Activated CD8-positive, alpha-beta T cell treated with anti-CD3 and anti-CD28 coated beads for 36 hours (primary cell): ENCODE results near the gene CEACAM18. TPM values are rescaled to one million over a fixed set of nuclear protein-coding genes. Genes with fewer than 3 reads are reported as not detected.

Experiments used
- ATAC-seq: fragments of 200-7000 bp; cut with Tn5 transposase; one replicate; pipeline ENCODE4 v1.10.0; 2021; ENCODE audit warnings: mild to moderate bottlenecking, moderate library complexity
- CTCF ChIA-PET: fragments of 350-600 bp; sonication (Branson Sonifier 250); formaldehyde crosslinking; loops from one replicate; lab custom pipeline; 2021; ENCODE audit warnings: antibody characterized with exemption; lab: Charles Lee
- POLR2A ChIA-PET: fragments of 350-600 bp; sonication (Branson Sonifier 250); formaldehyde crosslinking; loops from one replicate; lab custom pipeline; 2021; ENCODE audit warnings: antibody characterized with exemption; lab: Charles Lee
- DNase-seq: peaks from one replicate; pipeline ENCODE4 v3.0.0-alpha.2; 2020
- H3K27ac Mint-ChIP-seq: one replicate; pipeline ENCODE4 v1.8.0; 2021; ENCODE audit warnings: mild to moderate bottlenecking, mixed read lengths
- H3K27me3 Mint-ChIP-seq: one replicate; pipeline ENCODE4 v1.8.0; 2021; ENCODE audit warnings: mixed read lengths
- H3K36me3 Mint-ChIP-seq: one replicate; pipeline ENCODE4 v1.8.0; 2021; ENCODE audit warnings: low read depth, mixed read lengths
- H3K4me1 Mint-ChIP-seq: one replicate; pipeline ENCODE4 v1.8.0; 2021; ENCODE audit warnings: low read depth, mixed read lengths
- H3K4me3 Mint-ChIP-seq: one replicate; pipeline ENCODE4 v1.8.0; 2021; ENCODE audit warnings: mild to moderate bottlenecking, moderate library complexity, mixed read lengths
- H3K9me3 Mint-ChIP-seq: one replicate; pipeline ENCODE4 v1.8.0; 2021; ENCODE audit warnings: mixed read lengths
- intact Hi-C: fragments of 100-400 bp; cut with micrococcal nuclease; formaldehyde crosslinking; loops from one replicate; pipeline ENCODE4 v1.10.0; 2022
- total RNA-seq, 2 experiments: library from RNA; stranded (reverse); gene quantifications; one replicate each; pipeline ENCODE4 v1.2.3, GENCODE V29; 2021
- TF ChIP-seq, protein P1 (sequence below): fragments of 200-600 bp; IDR thresholded peaks from one replicate; pipeline ENCODE4 v1.8.0; 2022; ENCODE audit warnings: antibody characterized with exemption, mild to moderate bottlenecking

The CEACAM18 gene
- total RNA-seq, 2 experiments from 2014 or later: not detected

DNA sequence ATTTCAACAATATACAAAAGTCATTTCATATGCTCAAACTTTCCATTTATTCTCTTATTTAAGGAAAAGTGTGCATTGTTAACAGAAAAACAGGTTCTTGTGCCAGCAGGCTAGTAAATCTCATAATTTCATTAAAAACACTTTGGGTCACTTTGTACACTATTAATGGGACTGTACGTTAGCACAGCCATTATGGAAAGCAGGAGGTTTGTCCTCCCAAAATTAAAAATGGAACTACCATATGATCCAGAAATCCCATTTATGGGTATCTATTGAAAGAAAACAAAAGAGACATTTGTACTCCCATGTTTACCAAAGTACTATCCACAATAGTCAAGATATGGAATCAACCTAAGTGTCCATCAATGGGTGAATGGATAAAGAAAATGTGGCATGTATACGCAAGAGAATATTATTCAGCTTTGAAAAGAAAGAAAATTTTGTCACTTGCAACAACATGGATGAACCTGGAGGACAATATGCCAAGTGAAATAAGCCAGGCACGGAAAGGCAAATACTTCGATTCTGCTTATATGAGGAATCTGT is 61.6 kb downstream of the CEACAM18 start:
- no peaks in the 10 kb centered on the region for H3K4me1 Mint-ChIP-seq
- H3K27ac Mint-ChIP-seq: no peak overlapping the region
- DNase-seq (no peak), ATAC-seq (no peak)
- H3K9me3 Mint-ChIP-seq: no peaks in the 10 kb centered on the region
- POLR2A ChIA-PET: no interaction called here
- CTCF ChIA-PET: no interaction called here
- H3K27me3 Mint-ChIP-seq: peaks cover 50% of the 10 kb centered on the region
- intact Hi-C loops: no loop called here
- no peaks in the 10 kb centered on the region for H3K36me3 Mint-ChIP-seq
- TF ChIP-seq, protein P1, sequence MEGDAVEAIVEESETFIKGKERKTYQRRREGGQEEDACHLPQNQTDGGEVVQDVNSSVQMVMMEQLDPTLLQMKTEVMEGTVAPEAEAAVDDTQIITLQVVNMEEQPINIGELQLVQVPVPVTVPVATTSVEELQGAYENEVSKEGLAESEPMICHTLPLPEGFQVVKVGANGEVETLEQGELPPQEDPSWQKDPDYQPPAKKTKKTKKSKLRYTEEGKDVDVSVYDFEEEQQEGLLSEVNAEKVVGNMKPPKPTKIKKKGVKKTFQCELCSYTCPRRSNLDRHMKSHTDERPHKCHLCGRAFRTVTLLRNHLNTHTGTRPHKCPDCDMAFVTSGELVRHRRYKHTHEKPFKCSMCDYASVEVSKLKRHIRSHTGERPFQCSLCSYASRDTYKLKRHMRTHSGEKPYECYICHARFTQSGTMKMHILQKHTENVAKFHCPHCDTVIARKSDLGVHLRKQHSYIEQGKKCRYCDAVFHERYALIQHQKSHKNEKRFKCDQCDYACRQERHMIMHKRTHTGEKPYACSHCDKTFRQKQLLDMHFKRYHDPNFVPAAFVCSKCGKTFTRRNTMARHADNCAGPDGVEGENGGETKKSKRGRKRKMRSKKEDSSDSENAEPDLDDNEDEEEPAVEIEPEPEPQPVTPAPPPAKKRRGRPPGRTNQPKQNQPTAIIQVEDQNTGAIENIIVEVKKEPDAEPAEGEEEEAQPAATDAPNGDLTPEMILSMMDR: no peak
- no peak overlapping the region for H3K4me3 Mint-ChIP-seq

Other genes with a start within 250 kb of the CEACAM18 start
- not detected for gene SIGLECL1, start 227.5 kb upstream of the CEACAM18 start, total RNA-seq
- under 1 TPM; 0.16 to 0.23 TPM for gene IGLON5, start 166.9 kb upstream of the CEACAM18 start, total RNA-seq
- 1 to 10 TPM; 3.6 to 3.7 TPM for gene VSIG10L, start 136.4 kb upstream of the CEACAM18 start, total RNA-seq
- gene ETFB, start 112.2 kb upstream of the CEACAM18 start, total RNA-seq: 100 to 1,000 TPM; 151 to 162 TPM
- 1 to 10 TPM; 5.0 to 5.4 TPM for gene CLDND2, start 109.5 kb upstream of the CEACAM18 start, total RNA-seq
- gene NKG7, start 105.9 kb upstream of the CEACAM18 start, total RNA-seq: 100 to 1,000 TPM; 258 to 283 TPM
- 1 to 10 TPM; 1.4 to 2.6 TPM for gene LIM2, start 90.6 kb upstream of the CEACAM18 start, total RNA-seq
- gene C19orf84, start 87.9 kb upstream of the CEACAM18 start, total RNA-seq: not detected
- gene SIGLEC10, start 60.9 kb upstream of the CEACAM18 start, total RNA-seq: under 1 TPM in 1 of 2 experiments, not detected in 1; 0.32 TPM
- not detected for gene SIGLEC8, start 20.1 kb upstream of the CEACAM18 start, total RNA-seq
- under 1 TPM; 0.34 to 0.43 TPM for gene SIGLEC12, start 23.3 kb downstream of the CEACAM18 start, total RNA-seq
- not detected for gene SIGLEC6, start 53.1 kb downstream of the CEACAM18 start, total RNA-seq
- 1 to 10 TPM; 6.6 to 8.0 TPM for gene ZNF175, start 92.7 kb downstream of the CEACAM18 start, total RNA-seq
- not detected for gene SIGLEC5, start 151.9 kb downstream of the CEACAM18 start, total RNA-seq
- not detected for gene SIGLEC14, start 168.3 kb downstream of the CEACAM18 start, total RNA-seq
- 1 to 10 TPM; 2.4 to 4.6 TPM for gene SPACA6, start 214.8 kb downstream of the CEACAM18 start, total RNA-seq
- not detected for gene HAS1, start 245.5 kb downstream of the CEACAM18 start, total RNA-seq